WTC11 (cell line): ENCODE measurements around the gene RUNX2. TPM values are rescaled to one million over a fixed set of nuclear protein-coding genes. Genes with fewer than 3 reads are reported as not detected.
"Not testable (repeated sequence)": the region's sequence is repeated elsewhere in the genome, so short reads cannot be mapped to it uniquely, and the experiment has no call there.

ENCODE experiments used
- ATAC-seq: fragments of 200-7000 bp; cut with Tn5 transposase; 2 replicates; pipeline ENCODE4 v1.10.0; 2021; ENCODE audit warnings: mild to moderate bottlenecking, moderate library complexity
- CTCF ChIA-PET: fragments of 300-600 bp; sonication (Branson Sonifier 250); formaldehyde crosslinking; loops from one replicate; lab custom pipeline; 2021; ENCODE audit warnings: antibody characterized with exemption; lab: Charles Lee
- POLR2A ChIA-PET: fragments of 350-600 bp; sonication (Branson Sonifier 250); formaldehyde crosslinking; loops from one replicate; lab custom pipeline; 2021; ENCODE audit warnings: antibody characterized with exemption; lab: Charles Lee
- DNase-seq: peaks from one replicate; pipeline ENCODE4 v3.0.0; 2021; ENCODE audit warnings: low spot score
- H3K27ac Mint-ChIP-seq: 2 replicates; pipeline ENCODE4 v1.8.0; 2021; ENCODE audit warnings: mixed read lengths
- H3K27me3 Mint-ChIP-seq: 2 replicates; pipeline ENCODE4 v1.8.0; 2021; ENCODE audit warnings: low read depth, mild to moderate bottlenecking, moderate library complexity, mixed read lengths
- H3K36me3 Mint-ChIP-seq: 2 replicates; pipeline ENCODE4 v1.8.0; 2021; ENCODE audit warnings: mixed read lengths
- H3K4me1 Mint-ChIP-seq: 2 replicates; pipeline ENCODE4 v1.8.0; 2022; ENCODE audit warnings: mixed read lengths
- H3K4me3 Mint-ChIP-seq: 2 replicates; pipeline ENCODE4 v1.8.0; 2021; ENCODE audit warnings: mild to moderate bottlenecking, moderate library complexity, mixed read lengths
- H3K9me3 Mint-ChIP-seq: 2 replicates; pipeline ENCODE4 v1.8.0; 2021; ENCODE audit warnings: mixed read lengths
- CREM ChIP-seq: sonication (generic); formaldehyde crosslinking; IDR thresholded peaks from 2 replicates; pipeline ENCODE4 v1.8.1; 2022; ENCODE audit warnings: mild to moderate bottlenecking, missing genetic modification reagents, moderate library complexity
- EMX1 ChIP-seq: fragments of 250-450 bp; sonication (Bioruptor Pico); IDR thresholded peaks from 2 replicates; pipeline ENCODE4 v1.8.0; 2021; ENCODE audit warnings: mild to moderate bottlenecking
- JUN ChIP-seq: sonication (generic); formaldehyde crosslinking; IDR thresholded peaks from 2 replicates; pipeline ENCODE4 v1.8.0; 2023; ENCODE audit warnings: mild to moderate bottlenecking, missing genetic modification reagents
- RORB ChIP-seq: fragments of 250-450 bp; sonication (Bioruptor Pico); IDR thresholded peaks from 2 replicates; pipeline ENCODE4 v1.9.0; 2021; ENCODE audit warnings: mild to moderate bottlenecking
- SP1 ChIP-seq: sonication (generic); formaldehyde crosslinking; conservative IDR thresholded peaks from 2 replicates; pipeline ENCODE4 v1.8.1; 2022; ENCODE audit warnings: missing genetic modification reagents
- TEAD4 ChIP-seq: sonication (generic); formaldehyde crosslinking; IDR thresholded peaks from 2 replicates; pipeline ENCODE4 v1.8.0; 2022; ENCODE audit warnings: mild to moderate bottlenecking, missing genetic modification reagents
- TP53 ChIP-seq: sonication (generic); formaldehyde crosslinking; IDR thresholded peaks from 2 replicates; pipeline ENCODE4 v1.8.1; 2023; ENCODE audit warnings: mild to moderate bottlenecking, missing genetic modification reagents
- ZBTB21 ChIP-seq: sonication (generic); formaldehyde crosslinking; IDR thresholded peaks from 2 replicates; pipeline ENCODE4 v1.8.1; 2023; ENCODE audit warnings: mild to moderate bottlenecking, missing genetic modification reagents, borderline replicate concordance
- ZNF138 ChIP-seq: sonication (generic); formaldehyde crosslinking; conservative IDR thresholded peaks from 2 replicates; pipeline ENCODE4 v1.8.1; 2022; ENCODE audit warnings: mild to moderate bottlenecking, moderate library complexity, missing genetic modification reagents
- ZNF219 ChIP-seq: sonication (generic); formaldehyde crosslinking; IDR thresholded peaks from 2 replicates; pipeline ENCODE4 v1.8.0; 2023; ENCODE audit warnings: missing genetic modification reagents, mild to moderate bottlenecking, borderline replicate concordance
- ZNF232 ChIP-seq: sonication (generic); formaldehyde crosslinking; IDR thresholded peaks from 2 replicates; pipeline ENCODE4 v1.8.0; 2022; ENCODE audit warnings: mild to moderate bottlenecking, missing genetic modification reagents
- ZNF317 ChIP-seq: sonication (generic); formaldehyde crosslinking; IDR thresholded peaks from 2 replicates; pipeline ENCODE4 v1.8.1; 2023; ENCODE audit warnings: low read depth, mild to moderate bottlenecking, moderate library complexity, missing genetic modification reagents, borderline replicate concordance
- total RNA-seq: library from RNA; stranded (reverse); gene quantifications from 3 replicates; pipeline ENCODE4 v1.2.3, GENCODE V29; 2021
- TF ChIP-seq, protein P1 (sequence below): fragments of 250-450 bp; sonication (Bioruptor Pico); IDR thresholded peaks from 2 replicates; pipeline ENCODE4 v1.9.0; 2021; ENCODE audit warnings: mild to moderate bottlenecking
- TF ChIP-seq, protein P2 (sequence below): sonication (generic); formaldehyde crosslinking; IDR thresholded peaks from 2 replicates; pipeline ENCODE4 v1.8.1; 2023; ENCODE audit warnings: mild to moderate bottlenecking, missing genetic modification reagents, moderate library complexity
- TF ChIP-seq, protein P3 (sequence below): sonication (generic); formaldehyde crosslinking; IDR thresholded peaks from 2 replicates; pipeline ENCODE4 v1.8.1; 2022; ENCODE audit warnings: low read depth, missing genetic modification reagents, borderline replicate concordance
- TF ChIP-seq, protein P4 (sequence below): fragments of 250-450 bp; sonication (Bioruptor Pico); IDR thresholded peaks from 2 replicates; pipeline ENCODE4 v1.9.0; 2021; ENCODE audit warnings: mild to moderate bottlenecking, borderline replicate concordance
- TF ChIP-seq, protein P5 (sequence below): sonication (generic); formaldehyde crosslinking; IDR thresholded peaks from 2 replicates; pipeline ENCODE4 v1.8.1; 2022; ENCODE audit warnings: missing genetic modification reagents, borderline replicate concordance
- TF ChIP-seq, protein P6 (sequence below): sonication (generic); formaldehyde crosslinking; IDR thresholded peaks from 2 replicates; pipeline ENCODE4 v1.8.0; 2023; ENCODE audit warnings: mild to moderate bottlenecking, missing genetic modification reagents
- TF ChIP-seq, protein P7 (sequence below): sonication (generic); formaldehyde crosslinking; IDR thresholded peaks from 2 replicates; pipeline ENCODE4 v1.8.1; 2023; ENCODE audit warnings: mild to moderate bottlenecking, moderate library complexity, missing genetic modification reagents

The RUNX2 gene
- total RNA-seq, 1 experiment from 2014 or later = 0.28 TPM

DNA sequence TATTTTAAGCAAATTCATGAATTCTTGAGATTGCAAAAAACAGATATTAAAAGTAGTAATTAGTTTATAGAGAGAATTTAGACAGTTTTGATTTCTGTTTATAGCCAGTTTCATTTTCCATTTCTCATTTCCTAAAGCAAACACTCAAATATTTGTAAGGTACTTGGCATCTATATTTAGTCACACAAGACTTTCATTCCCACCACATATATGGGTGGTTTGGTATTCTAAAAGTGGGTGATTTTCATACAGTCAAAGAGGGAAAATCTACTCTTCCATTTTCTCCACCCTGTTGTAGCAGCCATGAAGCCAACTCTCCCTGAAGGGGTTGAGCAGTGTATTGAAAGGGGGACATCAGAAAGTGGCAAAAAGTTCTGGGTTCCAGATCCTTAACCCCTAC is 230.7 kb downstream of the RUNX2 start:
- DNase-seq = no peak
- Mint-ChIP-seq H3K27ac (no peak overlapping the region), H3K36me3 (no peaks in the 10 kb centered on the region), H3K27me3 (no peaks in the 10 kb centered on the region), H3K9me3 (no peaks in the 10 kb centered on the region), H3K4me3 (no peak overlapping the region), H3K4me1 (peaks cover 3% of the 10 kb centered on the region; the same call in 1 of the 2 replicates)
- ChIA-PET POLR2A (no interaction called here), CTCF (no interaction called here)
- ATAC-seq = no peak
- TF ChIP-seq RORB (CRISPR knock-in tag) (no peak), ZBTB21 (CRISPR knock-in tag) (no peak), CREM (no peak), ZNF317 (no peak), SP1 (CRISPR knock-in tag) (no peak), ZNF232 (no peak), TP53 (CRISPR knock-in tag) (no peak), JUN (CRISPR knock-in tag) (no peak), ZNF219 (no peak)
- TF ChIP-seq, protein P1, sequence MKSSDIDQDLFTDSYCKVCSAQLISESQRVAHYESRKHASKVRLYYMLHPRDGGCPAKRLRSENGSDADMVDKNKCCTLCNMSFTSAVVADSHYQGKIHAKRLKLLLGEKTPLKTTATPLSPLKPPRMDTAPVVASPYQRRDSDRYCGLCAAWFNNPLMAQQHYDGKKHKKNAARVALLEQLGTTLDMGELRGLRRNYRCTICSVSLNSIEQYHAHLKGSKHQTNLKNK (CRISPR knock-in tag) = no peak
- TF ChIP-seq, protein P2, sequence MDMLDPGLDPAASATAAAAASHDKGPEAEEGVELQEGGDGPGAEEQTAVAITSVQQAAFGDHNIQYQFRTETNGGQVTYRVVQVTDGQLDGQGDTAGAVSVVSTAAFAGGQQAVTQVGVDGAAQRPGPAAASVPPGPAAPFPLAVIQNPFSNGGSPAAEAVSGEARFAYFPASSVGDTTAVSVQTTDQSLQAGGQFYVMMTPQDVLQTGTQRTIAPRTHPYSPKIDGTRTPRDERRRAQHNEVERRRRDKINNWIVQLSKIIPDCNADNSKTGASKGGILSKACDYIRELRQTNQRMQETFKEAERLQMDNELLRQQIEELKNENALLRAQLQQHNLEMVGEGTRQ (CRISPR knock-in tag) = no peak
- TF ChIP-seq, protein P3, sequence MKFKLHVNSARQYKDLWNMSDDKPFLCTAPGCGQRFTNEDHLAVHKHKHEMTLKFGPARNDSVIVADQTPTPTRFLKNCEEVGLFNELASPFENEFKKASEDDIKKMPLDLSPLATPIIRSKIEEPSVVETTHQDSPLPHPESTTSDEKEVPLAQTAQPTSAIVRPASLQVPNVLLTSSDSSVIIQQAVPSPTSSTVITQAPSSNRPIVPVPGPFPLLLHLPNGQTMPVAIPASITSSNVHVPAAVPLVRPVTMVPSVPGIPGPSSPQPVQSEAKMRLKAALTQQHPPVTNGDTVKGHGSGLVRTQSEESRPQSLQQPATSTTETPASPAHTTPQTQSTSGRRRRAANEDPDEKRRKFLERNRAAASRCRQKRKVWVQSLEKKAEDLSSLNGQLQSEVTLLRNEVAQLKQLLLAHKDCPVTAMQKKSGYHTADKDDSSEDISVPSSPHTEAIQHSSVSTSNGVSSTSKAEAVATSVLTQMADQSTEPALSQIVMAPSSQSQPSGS (CRISPR knock-in tag) = no peak
- TF ChIP-seq, protein P4, sequence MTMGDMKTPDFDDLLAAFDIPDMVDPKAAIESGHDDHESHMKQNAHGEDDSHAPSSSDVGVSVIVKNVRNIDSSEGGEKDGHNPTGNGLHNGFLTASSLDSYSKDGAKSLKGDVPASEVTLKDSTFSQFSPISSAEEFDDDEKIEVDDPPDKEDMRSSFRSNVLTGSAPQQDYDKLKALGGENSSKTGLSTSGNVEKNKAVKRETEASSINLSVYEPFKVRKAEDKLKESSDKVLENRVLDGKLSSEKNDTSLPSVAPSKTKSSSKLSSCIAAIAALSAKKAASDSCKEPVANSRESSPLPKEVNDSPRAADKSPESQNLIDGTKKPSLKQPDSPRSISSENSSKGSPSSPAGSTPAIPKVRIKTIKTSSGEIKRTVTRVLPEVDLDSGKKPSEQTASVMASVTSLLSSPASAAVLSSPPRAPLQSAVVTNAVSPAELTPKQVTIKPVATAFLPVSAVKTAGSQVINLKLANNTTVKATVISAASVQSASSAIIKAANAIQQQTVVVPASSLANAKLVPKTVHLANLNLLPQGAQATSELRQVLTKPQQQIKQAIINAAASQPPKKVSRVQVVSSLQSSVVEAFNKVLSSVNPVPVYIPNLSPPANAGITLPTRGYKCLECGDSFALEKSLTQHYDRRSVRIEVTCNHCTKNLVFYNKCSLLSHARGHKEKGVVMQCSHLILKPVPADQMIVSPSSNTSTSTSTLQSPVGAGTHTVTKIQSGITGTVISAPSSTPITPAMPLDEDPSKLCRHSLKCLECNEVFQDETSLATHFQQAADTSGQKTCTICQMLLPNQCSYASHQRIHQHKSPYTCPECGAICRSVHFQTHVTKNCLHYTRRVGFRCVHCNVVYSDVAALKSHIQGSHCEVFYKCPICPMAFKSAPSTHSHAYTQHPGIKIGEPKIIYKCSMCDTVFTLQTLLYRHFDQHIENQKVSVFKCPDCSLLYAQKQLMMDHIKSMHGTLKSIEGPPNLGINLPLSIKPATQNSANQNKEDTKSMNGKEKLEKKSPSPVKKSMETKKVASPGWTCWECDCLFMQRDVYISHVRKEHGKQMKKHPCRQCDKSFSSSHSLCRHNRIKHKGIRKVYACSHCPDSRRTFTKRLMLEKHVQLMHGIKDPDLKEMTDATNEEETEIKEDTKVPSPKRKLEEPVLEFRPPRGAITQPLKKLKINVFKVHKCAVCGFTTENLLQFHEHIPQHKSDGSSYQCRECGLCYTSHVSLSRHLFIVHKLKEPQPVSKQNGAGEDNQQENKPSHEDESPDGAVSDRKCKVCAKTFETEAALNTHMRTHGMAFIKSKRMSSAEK (CRISPR knock-in tag) = no peak
- TF ChIP-seq, protein P5, sequence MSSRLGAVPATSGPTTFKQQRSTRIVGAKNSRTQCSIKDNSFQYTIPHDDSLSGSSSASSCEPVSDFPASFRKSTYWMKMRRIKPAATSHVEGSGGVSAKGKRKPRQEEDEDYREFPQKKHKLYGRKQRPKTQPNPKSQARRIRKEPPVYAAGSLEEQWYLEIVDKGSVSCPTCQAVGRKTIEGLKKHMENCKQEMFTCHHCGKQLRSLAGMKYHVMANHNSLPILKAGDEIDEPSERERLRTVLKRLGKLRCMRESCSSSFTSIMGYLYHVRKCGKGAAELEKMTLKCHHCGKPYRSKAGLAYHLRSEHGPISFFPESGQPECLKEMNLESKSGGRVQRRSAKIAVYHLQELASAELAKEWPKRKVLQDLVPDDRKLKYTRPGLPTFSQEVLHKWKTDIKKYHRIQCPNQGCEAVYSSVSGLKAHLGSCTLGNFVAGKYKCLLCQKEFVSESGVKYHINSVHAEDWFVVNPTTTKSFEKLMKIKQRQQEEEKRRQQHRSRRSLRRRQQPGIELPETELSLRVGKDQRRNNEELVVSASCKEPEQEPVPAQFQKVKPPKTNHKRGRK = no peak

DNA sequence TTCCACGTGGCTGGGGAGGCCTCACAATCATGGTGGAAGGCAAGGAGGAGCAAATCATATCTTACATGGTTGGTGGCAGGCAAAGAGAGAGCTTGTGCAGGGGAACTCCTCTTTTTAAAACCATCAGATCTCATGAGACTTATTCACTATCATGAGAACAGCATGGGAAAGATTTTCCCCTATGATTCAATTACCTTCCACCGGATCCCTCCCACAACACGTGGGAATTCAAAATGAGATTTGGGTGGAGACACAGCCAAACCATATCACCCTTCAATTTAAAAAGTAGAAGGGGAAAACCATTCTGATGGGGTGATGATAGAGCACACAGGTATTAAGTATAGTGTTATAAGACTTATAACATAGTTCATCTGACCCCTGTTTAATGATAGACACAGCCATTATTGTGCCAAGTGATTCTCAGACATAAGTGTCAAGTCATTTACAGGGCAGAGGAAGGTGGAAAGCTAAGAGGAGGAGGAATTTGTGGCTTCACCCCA is 232.2 kb downstream of the RUNX2 start:
- H3K9me3 Mint-ChIP-seq, H3K27ac Mint-ChIP-seq, H3K4me3 Mint-ChIP-seq, H3K27me3 Mint-ChIP-seq, CTCF ChIA-PET, ATAC-seq, H3K4me1 Mint-ChIP-seq, H3K36me3 Mint-ChIP-seq, POLR2A ChIA-PET, DNase-seq: not testable (repeated sequence)

DNA sequence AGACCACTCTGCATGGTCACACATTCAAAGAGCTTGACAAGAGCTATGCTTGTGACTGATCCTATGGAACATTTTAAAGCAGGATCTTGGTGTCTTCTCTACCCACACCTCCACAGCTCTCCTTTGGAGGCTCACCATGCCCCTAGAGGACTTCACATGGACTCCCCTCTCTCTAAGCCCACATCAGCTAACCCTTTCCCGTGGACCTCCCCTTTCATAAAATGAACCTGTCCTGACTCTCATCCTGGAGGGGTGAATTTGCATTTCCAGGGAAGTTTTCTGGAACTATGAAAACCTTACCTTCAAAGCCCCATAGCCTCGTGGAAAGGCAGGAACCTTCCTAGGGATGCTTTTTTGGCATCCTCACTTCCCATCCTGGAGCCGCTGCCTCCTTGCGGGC is 234.0 kb downstream of the RUNX2 start:
- Mint-ChIP-seq H3K27ac (no peak overlapping the region), H3K27me3 (no peaks in the 10 kb centered on the region; the same call in 1 of the 2 replicates), H3K36me3 (no peaks in the 10 kb centered on the region), H3K4me1 (peaks cover 7% of the 10 kb centered on the region), H3K4me3 (no peak overlapping the region), H3K9me3 (no peaks in the 10 kb centered on the region)
- ATAC-seq (no peak), DNase-seq (no peak)
- ChIA-PET CTCF (interaction anchor here (1.3 to 1.4 kb wide), 2 partner anchors 152 to 894 kb away, joined by 3 read pairs; no protein-coding TSS in a partner anchor), POLR2A (no interaction called here)
- TF ChIP-seq ZBTB21 (CRISPR knock-in tag) (no peak), TEAD4 (CRISPR knock-in tag) (no peak), EMX1 (no peak), ZNF138 (CRISPR knock-in tag) (no peak)
- TF ChIP-seq, protein P6, sequence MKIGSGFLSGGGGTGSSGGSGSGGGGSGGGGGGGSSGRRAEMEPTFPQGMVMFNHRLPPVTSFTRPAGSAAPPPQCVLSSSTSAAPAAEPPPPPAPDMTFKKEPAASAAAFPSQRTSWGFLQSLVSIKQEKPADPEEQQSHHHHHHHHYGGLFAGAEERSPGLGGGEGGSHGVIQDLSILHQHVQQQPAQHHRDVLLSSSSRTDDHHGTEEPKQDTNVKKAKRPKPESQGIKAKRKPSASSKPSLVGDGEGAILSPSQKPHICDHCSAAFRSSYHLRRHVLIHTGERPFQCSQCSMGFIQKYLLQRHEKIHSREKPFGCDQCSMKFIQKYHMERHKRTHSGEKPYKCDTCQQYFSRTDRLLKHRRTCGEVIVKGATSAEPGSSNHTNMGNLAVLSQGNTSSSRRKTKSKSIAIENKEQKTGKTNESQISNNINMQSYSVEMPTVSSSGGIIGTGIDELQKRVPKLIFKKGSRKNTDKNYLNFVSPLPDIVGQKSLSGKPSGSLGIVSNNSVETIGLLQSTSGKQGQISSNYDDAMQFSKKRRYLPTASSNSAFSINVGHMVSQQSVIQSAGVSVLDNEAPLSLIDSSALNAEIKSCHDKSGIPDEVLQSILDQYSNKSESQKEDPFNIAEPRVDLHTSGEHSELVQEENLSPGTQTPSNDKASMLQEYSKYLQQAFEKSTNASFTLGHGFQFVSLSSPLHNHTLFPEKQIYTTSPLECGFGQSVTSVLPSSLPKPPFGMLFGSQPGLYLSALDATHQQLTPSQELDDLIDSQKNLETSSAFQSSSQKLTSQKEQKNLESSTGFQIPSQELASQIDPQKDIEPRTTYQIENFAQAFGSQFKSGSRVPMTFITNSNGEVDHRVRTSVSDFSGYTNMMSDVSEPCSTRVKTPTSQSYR (CRISPR knock-in tag) = no peak
- TF ChIP-seq, protein P7, sequence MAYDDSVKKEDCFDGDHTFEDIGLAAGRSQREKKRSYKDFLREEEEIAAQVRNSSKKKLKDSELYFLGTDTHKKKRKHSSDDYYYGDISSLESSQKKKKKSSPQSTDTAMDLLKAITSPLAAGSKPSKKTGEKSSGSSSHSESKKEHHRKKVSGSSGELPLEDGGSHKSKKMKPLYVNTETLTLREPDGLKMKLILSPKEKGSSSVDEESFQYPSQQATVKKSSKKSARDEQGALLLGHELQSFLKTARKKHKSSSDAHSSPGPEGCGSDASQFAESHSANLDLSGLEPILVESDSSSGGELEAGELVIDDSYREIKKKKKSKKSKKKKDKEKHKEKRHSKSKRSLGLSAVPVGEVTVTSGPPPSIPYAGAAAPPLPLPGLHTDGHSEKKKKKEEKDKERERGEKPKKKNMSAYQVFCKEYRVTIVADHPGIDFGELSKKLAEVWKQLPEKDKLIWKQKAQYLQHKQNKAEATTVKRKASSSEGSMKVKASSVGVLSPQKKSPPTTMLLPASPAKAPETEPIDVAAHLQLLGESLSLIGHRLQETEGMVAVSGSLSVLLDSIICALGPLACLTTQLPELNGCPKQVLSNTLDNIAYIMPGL (CRISPR knock-in tag) = no peak
